Measurements from ENCODE around the gene FAM47B.

The FAM47B gene

GRCh38 chrX:34972206-34972605 is 29.6 kb downstream of the FAM47B start:
- TF ChIP-seq CTCF (IDR thresholded peaks at IDR 0.05; ENCODE audit: low read depth, low read length) = no peak

GRCh38 chrX:34978171-34978570 is 35.6 kb downstream of the FAM47B start:
- TF ChIP-seq CTCF (IDR thresholded peaks at IDR 0.05; ENCODE audit: low read depth, low read length) = no peak
- DNase-seq (ENCODE audit: extremely low read depth, low read depth) = no peak

More at GRCh38 chrX:34972206-34972605, 29.6 kb downstream of the FAM47B start:
- DNase-seq (ENCODE audit: extremely low read depth, low read depth) = no peak

- TF ChIP-seq CTCF (IDR thresholded peaks at IDR 0.05; ENCODE audit: low read depth, low read length) = no peak
Observed at GRCh38 chrX:34987646-34988045, 45.0 kb downstream of the FAM47B start.

More at GRCh38 chrX:34987646-34988045, 45.0 kb downstream of the FAM47B start:
- no peak for DNase-seq (ENCODE audit: extremely low read depth, low read depth)

Measured in AG09319 (cell line).